T-helper 9 cell (primary cell): Measurements from ENCODE around the gene SELENOV.
A peak's percentile ranks its signal among the peaks of the same experiment; 100 is the strongest.
"Not testable (repeated sequence)": the region's sequence is repeated elsewhere in the genome, so short reads cannot be mapped to it uniquely, and the experiment has no call there.

ENCODE experiments used
- DNase-seq: peaks from one replicate; pipeline ENCODE4 v3.0.0-alpha.2; 2020
- total RNA-seq, 2 donors: gene quantifications; one replicate each; lab custom pipeline; 2026; lab: John Stamatoyannopoulos, UW

The SELENOV gene, protein sequence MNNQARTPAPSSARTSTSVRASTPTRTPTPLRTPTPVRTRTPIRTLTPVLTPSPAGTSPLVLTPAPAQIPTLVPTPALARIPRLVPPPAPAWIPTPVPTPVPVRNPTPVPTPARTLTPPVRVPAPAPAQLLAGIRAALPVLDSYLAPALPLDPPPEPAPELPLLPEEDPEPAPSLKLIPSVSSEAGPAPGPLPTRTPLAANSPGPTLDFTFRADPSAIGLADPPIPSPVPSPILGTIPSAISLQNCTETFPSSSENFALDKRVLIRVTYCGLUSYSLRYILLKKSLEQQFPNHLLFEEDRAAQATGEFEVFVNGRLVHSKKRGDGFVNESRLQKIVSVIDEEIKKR
- total RNA-seq: 0 reads per million in 2 donors

DNA sequence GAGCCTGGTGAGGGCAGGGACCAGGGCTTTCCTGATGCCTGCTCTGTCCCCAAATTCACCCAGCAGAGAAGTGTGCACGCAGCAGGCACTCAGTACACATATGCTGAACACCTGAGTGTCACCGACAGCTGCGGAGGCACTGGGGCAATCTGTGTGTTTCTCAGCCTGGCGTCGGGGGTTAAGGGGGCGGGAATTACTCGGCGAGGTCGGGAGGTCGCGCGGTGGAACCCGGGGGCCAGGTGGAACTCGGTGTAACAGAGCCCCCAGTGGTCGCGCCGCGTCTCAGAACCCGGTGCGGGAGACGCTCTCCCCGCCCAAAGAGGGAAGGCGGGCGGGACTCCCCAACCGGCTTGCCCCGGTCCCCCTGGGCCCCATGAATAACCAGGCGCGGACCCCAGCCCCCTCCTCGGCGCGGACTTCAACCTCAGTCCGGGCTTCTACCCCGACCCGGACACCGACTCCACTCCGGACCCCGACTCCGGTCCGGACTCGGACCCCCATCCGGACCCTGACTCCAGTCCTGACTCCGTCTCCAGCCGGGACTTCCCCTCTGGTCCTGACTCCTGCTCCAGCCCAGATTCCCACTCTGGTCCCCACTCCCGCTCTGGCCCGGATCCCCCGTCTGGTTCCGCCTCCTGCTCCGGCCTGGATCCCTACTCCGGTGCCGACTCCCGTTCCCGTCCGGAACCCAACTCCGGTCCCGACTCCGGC, at the start of gene SELENOV:
Gene SELENOV, plus strand, starts transcription at position 300 of the 711 bp plus-strand sequence. Its CDS starts 74 bp downstream, at position 374.
- no peak for DNase-seq

- no peak for DNase-seq
Measured at GRCh38 chr19:39465956-39466747, 48.8 kb upstream of the SELENOV start.

DNA sequence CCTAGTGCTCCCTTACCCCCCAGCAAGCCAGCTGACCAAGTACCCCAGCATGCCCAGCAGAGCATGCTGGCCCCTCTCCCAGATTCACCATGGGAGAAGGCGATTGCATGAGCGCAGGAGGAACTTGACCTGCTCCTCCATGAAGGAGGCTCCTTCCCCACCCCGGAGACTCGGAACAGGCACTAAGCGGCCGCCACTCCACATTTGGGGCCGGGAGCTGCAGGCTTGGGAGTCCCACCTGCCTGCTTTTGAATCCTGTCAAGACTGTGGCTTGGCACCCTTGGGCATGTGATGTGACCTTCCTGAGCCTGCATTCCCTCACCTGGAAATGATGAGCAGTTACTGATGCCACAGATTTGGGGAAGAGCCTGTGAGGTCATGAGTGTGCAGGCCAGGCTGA, 47.0 kb upstream of the SELENOV start:
- DNase-seq: no peak

GRCh38 chr19:39469036-39469435, 45.9 kb upstream of the SELENOV start:
- DNase-seq: no peak

GRCh38 chr19:39469567-39469966, 45.4 kb upstream of the SELENOV start:
- no peak for DNase-seq

DNA sequence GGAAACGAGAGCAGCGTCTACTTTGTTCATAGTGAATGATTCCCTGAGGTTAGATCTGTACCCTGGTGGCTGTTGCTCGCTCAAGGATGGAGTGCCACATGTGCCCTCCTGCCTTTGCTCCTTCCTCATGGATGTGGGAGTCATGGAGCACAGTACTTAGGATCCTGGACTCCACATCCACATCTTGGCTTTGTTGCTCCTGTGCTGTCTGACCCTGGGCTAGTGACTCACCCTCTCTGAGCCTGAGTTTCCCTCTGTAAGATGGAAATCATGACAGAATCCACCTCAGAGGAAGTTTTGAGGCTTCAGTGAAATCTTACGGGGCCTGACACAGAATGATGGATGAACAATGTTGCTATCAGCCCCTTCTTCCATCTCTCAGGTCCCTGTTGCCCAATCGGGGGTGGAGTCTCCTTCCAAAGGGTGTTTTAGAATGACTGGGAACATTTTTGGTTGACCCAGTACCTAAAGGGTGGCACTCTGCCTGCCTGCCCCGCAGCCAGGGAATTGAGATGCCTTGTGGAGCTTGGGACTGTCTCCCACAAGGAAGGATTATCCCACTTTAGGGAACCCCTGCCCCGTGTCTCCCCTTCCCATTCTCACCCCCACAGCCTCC, 44.1 kb upstream of the SELENOV start:
- DNase-seq: no peak

DNA sequence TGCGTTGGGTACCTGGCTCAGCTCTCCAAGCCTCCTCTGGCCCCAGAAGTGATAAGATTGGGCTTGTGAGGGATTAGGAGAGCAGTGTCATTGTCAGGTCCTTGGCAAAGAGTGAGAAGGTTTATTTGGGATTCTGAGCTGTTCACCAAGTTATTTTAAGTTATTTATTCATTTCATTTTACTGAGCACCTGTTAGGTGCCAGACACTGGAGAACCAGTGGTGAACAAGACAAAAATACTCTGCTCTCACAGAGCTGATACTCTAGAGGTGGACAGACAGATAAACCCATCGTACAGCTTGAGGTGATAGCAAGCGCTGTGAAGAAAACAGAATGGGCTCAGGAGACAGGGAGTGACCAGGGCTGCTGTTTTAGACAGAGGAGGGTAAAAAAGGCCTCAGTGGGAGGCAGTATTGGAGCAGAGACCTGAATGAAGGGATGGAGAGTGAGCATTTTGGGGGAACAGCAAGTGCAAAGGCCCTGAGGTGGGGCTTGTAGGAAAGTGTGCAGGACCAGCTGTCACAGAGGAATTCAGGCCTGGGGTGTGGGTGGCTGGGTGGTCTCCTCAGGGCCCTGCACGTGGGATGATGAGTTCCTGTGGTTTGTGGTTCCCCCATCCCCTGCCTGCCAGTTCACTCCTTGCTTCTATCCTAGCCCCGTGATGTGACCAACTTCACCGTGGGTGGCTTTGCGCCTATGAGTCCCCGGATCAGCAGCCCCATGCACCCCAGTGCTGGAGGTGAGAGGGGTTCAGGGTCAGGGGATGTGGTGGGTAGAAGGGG, 43.0 kb upstream of the SELENOV start:
- no peak for DNase-seq

- no peak for DNase-seq
Measured at GRCh38 chr19:39472746-39473442, 42.0 kb upstream of the SELENOV start.

GRCh38 chr19:39473443-39473960, 41.4 kb upstream of the SELENOV start:
- DNase-seq: no peak

DNA sequence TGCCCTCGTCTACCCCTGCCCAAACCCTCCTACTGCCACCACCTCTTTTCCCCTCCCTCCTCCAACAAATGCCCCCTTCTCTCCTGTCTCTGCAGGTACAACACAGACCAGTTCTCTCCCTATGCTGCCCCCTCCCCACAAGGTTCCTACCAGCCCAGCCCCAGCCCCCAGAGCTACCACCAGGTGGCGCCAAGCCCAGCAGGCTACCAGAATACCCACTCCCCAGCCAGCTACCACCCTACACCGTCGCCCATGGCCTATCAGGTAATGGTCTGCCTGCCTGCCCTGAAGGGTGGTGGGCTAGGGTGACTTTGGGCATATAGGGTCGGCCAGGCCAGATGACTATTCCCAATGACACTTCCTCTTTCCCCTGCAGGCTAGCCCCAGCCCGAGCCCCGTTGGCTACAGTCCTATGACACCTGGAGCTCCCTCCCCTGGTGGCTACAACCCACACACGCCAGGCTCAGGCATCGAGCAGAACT, 40.8 kb upstream of the SELENOV start:
- peak; percentile 71 for DNase-seq

GRCh38 chr19:39475748-39476147, 39.2 kb upstream of the SELENOV start:
- DNase-seq: no peak

GRCh38 chr19:39479319-39479801, 35.6 kb upstream of the SELENOV start:
- DNase-seq: not testable (repeated sequence)

DNA sequence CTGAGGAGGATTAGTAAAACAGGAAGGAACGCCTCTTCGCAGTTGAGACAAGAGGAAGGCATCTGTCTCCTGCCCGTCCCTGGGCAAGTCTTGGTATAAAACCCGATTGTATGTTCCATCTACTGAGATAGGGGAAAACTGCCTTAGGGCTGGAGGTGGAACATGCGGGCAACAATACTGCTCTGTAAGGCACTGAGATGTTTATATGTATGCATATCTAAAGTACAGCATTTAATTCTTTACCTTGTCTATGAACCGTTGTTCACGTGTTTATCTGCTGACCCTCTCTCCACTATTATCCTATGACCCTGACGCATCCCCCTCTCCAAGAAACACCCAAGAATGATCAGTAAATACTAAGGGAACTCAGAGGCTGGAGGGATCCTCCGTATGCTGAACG, 35.0 kb upstream of the SELENOV start:
- no peak for DNase-seq

- peak; percentile 98 for DNase-seq
Measured at GRCh38 chr19:39480337-39481228, 34.4 kb upstream of the SELENOV start, which contains the start of gene TIMM50. TSS of gene TIMM50 (plus strand) at chr19:39480838. CDS start at chr19:39480854, 16 bp downstream.

GRCh38 chr19:39481229-39481545, 33.8 kb upstream of the SELENOV start:
- DNase-seq: no peak

DNA sequence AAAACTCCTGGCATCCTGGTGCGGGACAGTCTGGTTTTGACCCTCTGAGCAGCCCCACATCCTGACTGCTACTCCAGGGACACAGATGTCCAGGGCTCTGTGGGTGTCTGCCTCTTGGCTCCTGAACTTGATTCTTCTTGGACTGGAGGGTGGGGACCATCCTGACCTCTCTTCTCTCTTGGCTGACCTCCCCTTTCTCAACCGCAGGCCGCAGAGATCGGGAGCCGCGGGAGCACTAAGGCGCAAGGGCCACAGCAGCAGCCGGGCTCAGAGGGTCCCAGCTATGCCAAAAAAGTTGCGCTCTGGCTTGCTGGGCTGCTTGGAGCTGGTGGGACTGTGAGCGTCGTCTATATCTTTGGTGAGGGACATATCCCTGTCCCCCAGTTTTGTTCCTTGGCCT, 33.3 kb upstream of the SELENOV start:
- DNase-seq: no peak

DNA sequence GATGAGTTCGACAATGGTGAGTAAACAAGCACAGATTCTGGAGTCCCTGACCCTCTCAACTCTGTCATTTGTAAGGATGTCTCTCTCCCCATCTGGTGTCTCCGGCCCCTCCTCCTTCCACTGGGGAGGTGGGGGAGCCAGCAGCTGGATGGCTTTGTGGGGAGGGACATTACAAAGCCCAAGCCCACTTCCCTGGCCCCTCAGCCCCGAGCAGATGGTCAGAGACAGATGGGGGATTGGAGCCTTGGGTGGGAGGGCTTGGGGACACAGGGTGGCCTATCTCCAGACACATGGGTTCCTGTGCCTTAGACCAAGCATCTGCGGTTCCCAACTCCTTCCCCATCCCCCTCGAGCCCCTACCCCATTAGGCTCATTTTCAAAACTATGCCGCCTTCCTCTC, 31.8 kb upstream of the SELENOV start:
- no peak for DNase-seq

DNA sequence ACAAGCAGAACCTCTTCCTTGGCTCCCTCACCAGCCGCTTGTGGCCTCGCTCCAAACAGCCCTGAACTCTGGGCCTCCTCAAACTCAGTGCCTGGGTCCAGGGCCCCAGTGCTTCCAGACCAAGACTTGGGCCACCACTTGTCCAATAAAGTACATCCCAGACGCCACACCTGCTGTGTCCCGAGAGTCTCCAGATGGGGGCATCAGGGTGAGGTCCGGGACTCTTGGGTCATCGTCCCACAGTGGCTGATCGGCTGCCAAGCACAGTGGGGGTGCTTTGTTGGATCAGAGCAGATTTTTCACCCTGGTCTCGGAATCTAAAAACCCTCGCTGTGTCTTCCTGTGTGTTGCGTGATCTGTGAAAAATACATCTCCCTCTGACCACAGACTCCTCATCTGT, 25.2 kb upstream of the SELENOV start:
- DNase-seq: no peak

- DNase-seq: no peak
Measured at GRCh38 chr19:39492225-39492624, 22.7 kb upstream of the SELENOV start.

- no peak for DNase-seq
Measured at GRCh38 chr19:39492788-39493187, 22.2 kb upstream of the SELENOV start.
